A549 (cell line): ENCODE data around the gene MAJIN. TPM values are rescaled to one million over a fixed set of nuclear protein-coding genes. Genes with fewer than 3 reads are reported as not detected.

Experiments
- ATAC-seq, 2 experiments: fragments of 200-7000 bp in 1 of 2; fragments of >200 bp in 1 of 2; cut with Nextera tagmentation in 1 of 2; cut with Tn5 transposase in 1 of 2; 3 replicates each; pipeline versions ENCODE4 v1.8.0 to v1.9.1; 2018 to 2020; ENCODE audit warnings: mild to moderate bottlenecking in 1 of 2, moderate library complexity in 1 of 2
- CTCF ChIA-PET: fragments of 300-600 bp; sonication (Branson Sonifier 250); formaldehyde crosslinking; extraction: SDS; loops from one replicate; lab custom pipeline; 2021; ENCODE audit warnings: antibody characterized with exemption, inconsistent platforms; lab: Yijun Ruan, JAX
- POLR2A ChIA-PET: fragments of 350-600 bp; formaldehyde crosslinking; extraction: SDS; loops from one replicate; lab custom pipeline; 2021; ENCODE audit warnings: antibody characterized with exemption, inconsistent platforms; lab: Yijun Ruan, JAX
- DNase-seq, 2 experiments: peaks; one replicate each; pipeline versions ENCODE4 v3.0.0 to v3.0.0-alpha.2; 2011 to 2016; ENCODE audit warnings: low read depth in 1 of 2, low spot score in 1 of 2
- FAIRE-seq: peaks from 2 replicates; lab custom pipeline; 2011; peaks lifted over from hg19 to GRCh38; lab: Jason Lieb, UNC
- H3K27ac ChIP-seq, 2 experiments: fragments of >200 bp; sonication (Bioruptor Twin); formaldehyde crosslinking; 3 replicates each; pipeline ENCODE4 v1.5.1; 2016 to 2017
- H3K4me1 ChIP-seq: fragments of >200 bp; sonication (Bioruptor Twin); formaldehyde crosslinking; 3 replicates; pipeline ENCODE4 v1.6.1; 2016
- H3K4me2 ChIP-seq: fragments of >200 bp; sonication (Bioruptor Twin); formaldehyde crosslinking; 3 replicates; pipeline ENCODE4 v1.6.1; 2016
- H3K4me3 ChIP-seq: fragments of >200 bp; sonication (Bioruptor Twin); formaldehyde crosslinking; 3 replicates; pipeline ENCODE4 v1.5.1; 2016
- H3K9me3 ChIP-seq: fragments of >200 bp; sonication (Bioruptor Twin); formaldehyde crosslinking; 3 replicates; pipeline ENCODE4 v1.6.1; 2016
- CEBPB ChIP-seq, 2 experiments: fragments of >200 bp in 1 of 2; sonication (Bioruptor Twin) in 1 of 2; formaldehyde crosslinking in 1 of 2; IDR thresholded peaks; 2 replicates each; pipeline ENCODE4 v1.6.1; 2012 to 2016
- EHF ChIP-seq: fragments of 250-450 bp; sonication (Bioruptor Pico); IDR thresholded peaks from 2 replicates; pipeline ENCODE4 v1.5.0; 2020; ENCODE audit warnings: mild to moderate bottlenecking
- HOXB13 ChIP-seq: fragments of 250-450 bp; sonication (Bioruptor Pico); IDR thresholded peaks from 2 replicates; pipeline ENCODE4 v1.5.0; 2020; ENCODE audit warnings: low read depth, mild to moderate bottlenecking, moderate library complexity
- KDM5A ChIP-seq: fragments of 200-600 bp; sonication (generic); IDR thresholded peaks from 2 replicates; pipeline ENCODE4 v1.6.1; 2016; ENCODE audit warnings: antibody characterized with exemption, mild to moderate bottlenecking
- MAFK ChIP-seq: fragments of 450-650 bp; IDR thresholded peaks from 2 replicates; pipeline ENCODE4 v1.6.1; 2014; ENCODE audit not compliant: partially characterized antibody
- MYC ChIP-seq: IDR thresholded peaks from 2 replicates; pipeline ENCODE4 v1.6.1; 2012; ENCODE audit warnings: mild to moderate bottlenecking, inconsistent platforms, low read length, improper control_type of control experiment, borderline replicate concordance
- NPAS2 ChIP-seq: fragments of 250-450 bp; sonication (Bioruptor Pico); IDR thresholded peaks from 2 replicates; pipeline ENCODE4 v1.8.0; 2022; ENCODE audit warnings: mild to moderate bottlenecking, moderate library complexity, borderline replicate concordance
- POLR2AphosphoS2 ChIP-seq: conservative IDR thresholded peaks from 2 replicates; pipeline ENCODE4 v1.6.1; 2012; ENCODE audit warnings: low read length, improper control_type of control experiment, inconsistent platforms
- RAD21 ChIP-seq, 2 experiments: fragments of >200 bp in 1 of 2; sonication (Bioruptor Twin) in 1 of 2; formaldehyde crosslinking in 1 of 2; IDR thresholded peaks in 1 of 2; conservative IDR thresholded peaks in 1 of 2; 2 replicates in 1 of 2; 3 replicates in 1 of 2; pipeline ENCODE4 v1.6.1; 2012 to 2018; ENCODE audit warnings: inconsistent platforms in 1 of 2
- RCOR1 ChIP-seq: fragments of 150-350 bp; IDR thresholded peaks from 2 replicates; pipeline ENCODE4 v1.6.1; 2014; ENCODE audit warnings: antibody characterized with exemption, low read length, low read depth
- RNF2 ChIP-seq: fragments of 200-600 bp; sonication (generic); IDR thresholded peaks from 2 replicates; pipeline ENCODE4 v1.6.1; 2016; ENCODE audit warnings: low read depth, mild to moderate bottlenecking, antibody characterized with exemption, moderate library complexity, borderline replicate concordance
- SMC3 ChIP-seq: fragments of >200 bp; sonication (Bioruptor Twin); formaldehyde crosslinking; IDR thresholded peaks from 3 replicates; pipeline ENCODE4 v1.6.1; 2018; ENCODE audit warnings: inconsistent platforms
- TP53 ChIP-seq: fragments of 250-450 bp; sonication (Bioruptor Pico); IDR thresholded peaks from 2 replicates; pipeline ENCODE4 v1.5.0; 2021; ENCODE audit warnings: mild to moderate bottlenecking, moderate library complexity
- ZFP36 ChIP-seq: fragments of 450-650 bp; IDR thresholded peaks from 2 replicates; pipeline ENCODE4 v1.6.1; 2014; ENCODE audit warnings: borderline replicate concordance; ENCODE audit not compliant: partially characterized antibody
- WGBS: methylation state at CpG from one replicate; pipeline ENCODE4 v1.1.6; 2017; ENCODE audit errors: missing lambda C conversion rate; 5-methylcytosine and 5-hydroxymethylcytosine counted together
- polyA plus RNA-seq, 4 experiments: library from polyadenylated mRNA; depleted of rRNA in 3 of 4; stranded (reverse); fragments of >200 nt; fragmentation: RNase III in 1 of 4; extraction: RNeasy Plus Mini Kit Qiagen cat#74134 plus additional on column Dnase treatment in 1 of 4; gene quantifications; 2 replicates in 3 of 4; 3 replicates in 1 of 4; pipeline ENCODE4 v1.2.3, GENCODE V29; 2011 to 2017
- TF ChIP-seq, protein P1 (sequence below): fragments of >200 bp; sonication (Bioruptor Twin); formaldehyde crosslinking; IDR thresholded peaks from 3 replicates; pipeline ENCODE4 v1.5.1; 2016
- TF ChIP-seq, protein P2 (sequence below): fragments of 200-600 bp; sonication (generic); IDR thresholded peaks from 2 replicates; pipeline ENCODE4 v1.6.1; 2016; ENCODE audit warnings: antibody characterized with exemption, mild to moderate bottlenecking, moderate library complexity
- TF ChIP-seq, protein P3 (sequence below): fragments of >200 bp; sonication (Bioruptor Twin); formaldehyde crosslinking; IDR thresholded peaks from 3 replicates; pipeline ENCODE4 v1.6.1; 2016
- TF ChIP-seq, protein P4 (sequence below): IDR thresholded peaks from 2 replicates; pipeline ENCODE4 v1.6.1; 2012
- TF ChIP-seq, protein P5 (sequence below): fragments of 450-650 bp; IDR thresholded peaks from 2 replicates; pipeline ENCODE4 v1.6.1; 2014; ENCODE audit warnings: antibody characterized with exemption
- TF ChIP-seq, protein P6 (sequence below): fragments of 250-450 bp; sonication (Bioruptor Pico); IDR thresholded peaks from 2 replicates; pipeline ENCODE4 v1.5.0; 2020; ENCODE audit warnings: low read depth, mild to moderate bottlenecking, moderate library complexity

Gene MAJIN
- polyA plus RNA-seq, 2 of the 4 experiments (the other 2 are of a cell fraction) = 0.12 TPM; not detected in 1

DNA sequence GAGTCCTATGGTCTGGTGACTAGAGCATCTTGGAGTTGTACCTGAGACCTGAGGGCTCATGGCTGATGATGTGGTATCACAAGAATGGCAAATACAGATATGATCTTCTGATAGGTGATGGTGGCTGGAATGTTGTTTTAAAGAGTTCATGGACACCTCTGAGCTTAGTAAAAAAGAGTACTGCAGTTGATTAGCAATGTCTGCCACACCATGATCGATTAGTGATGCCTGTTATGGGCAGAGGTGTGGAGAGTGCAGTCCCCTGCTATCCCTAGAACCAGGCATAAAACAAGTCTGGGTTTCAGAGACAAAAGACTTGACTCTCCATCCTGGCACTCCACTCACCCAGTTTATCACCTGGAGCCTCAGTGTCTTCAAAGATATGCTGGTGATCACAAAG lies 26.2 kb upstream of the MAJIN start:
- CTCF ChIA-PET = interaction anchor here (0.7 to 6.4 kb wide), 11 partner anchors 10 to 151 kb away, joined by 3 to 47 read pairs (median 9); partner anchors contain the start of gene ARL2
- ATAC-seq (no peak), DNase-seq (peak in 1 of 2 experiments; percentile 40)
- no peaks in the 10 kb centered on the region for H3K9me3 ChIP-seq
- H3K27ac ChIP-seq = peak overlapping the region in 1 of 2 experiments; percentile 80; a peak in 4 of 6 replicates
- 25% methylated on average over 1 of the region's 1 CpG for WGBS
- H3K4me1 ChIP-seq = peaks cover 29% of the 10 kb centered on the region
- POLR2A ChIA-PET = interaction anchor here (0.6 to 1.2 kb wide), 3 partner anchors 8 to 102 kb away, joined by 3 to 7 read pairs (median 4); no protein-coding TSS in a partner anchor
- no peak for TF ChIP-seq CEBPB (IDR thresholded peaks at IDR 0.05)
- TF ChIP-seq ZFP36 = no peak
- TF ChIP-seq EHF = no peak
- TF ChIP-seq MAFK = no peak
- TF ChIP-seq, protein P1, sequence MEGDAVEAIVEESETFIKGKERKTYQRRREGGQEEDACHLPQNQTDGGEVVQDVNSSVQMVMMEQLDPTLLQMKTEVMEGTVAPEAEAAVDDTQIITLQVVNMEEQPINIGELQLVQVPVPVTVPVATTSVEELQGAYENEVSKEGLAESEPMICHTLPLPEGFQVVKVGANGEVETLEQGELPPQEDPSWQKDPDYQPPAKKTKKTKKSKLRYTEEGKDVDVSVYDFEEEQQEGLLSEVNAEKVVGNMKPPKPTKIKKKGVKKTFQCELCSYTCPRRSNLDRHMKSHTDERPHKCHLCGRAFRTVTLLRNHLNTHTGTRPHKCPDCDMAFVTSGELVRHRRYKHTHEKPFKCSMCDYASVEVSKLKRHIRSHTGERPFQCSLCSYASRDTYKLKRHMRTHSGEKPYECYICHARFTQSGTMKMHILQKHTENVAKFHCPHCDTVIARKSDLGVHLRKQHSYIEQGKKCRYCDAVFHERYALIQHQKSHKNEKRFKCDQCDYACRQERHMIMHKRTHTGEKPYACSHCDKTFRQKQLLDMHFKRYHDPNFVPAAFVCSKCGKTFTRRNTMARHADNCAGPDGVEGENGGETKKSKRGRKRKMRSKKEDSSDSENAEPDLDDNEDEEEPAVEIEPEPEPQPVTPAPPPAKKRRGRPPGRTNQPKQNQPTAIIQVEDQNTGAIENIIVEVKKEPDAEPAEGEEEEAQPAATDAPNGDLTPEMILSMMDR = no peak
- TF ChIP-seq, protein P2, sequence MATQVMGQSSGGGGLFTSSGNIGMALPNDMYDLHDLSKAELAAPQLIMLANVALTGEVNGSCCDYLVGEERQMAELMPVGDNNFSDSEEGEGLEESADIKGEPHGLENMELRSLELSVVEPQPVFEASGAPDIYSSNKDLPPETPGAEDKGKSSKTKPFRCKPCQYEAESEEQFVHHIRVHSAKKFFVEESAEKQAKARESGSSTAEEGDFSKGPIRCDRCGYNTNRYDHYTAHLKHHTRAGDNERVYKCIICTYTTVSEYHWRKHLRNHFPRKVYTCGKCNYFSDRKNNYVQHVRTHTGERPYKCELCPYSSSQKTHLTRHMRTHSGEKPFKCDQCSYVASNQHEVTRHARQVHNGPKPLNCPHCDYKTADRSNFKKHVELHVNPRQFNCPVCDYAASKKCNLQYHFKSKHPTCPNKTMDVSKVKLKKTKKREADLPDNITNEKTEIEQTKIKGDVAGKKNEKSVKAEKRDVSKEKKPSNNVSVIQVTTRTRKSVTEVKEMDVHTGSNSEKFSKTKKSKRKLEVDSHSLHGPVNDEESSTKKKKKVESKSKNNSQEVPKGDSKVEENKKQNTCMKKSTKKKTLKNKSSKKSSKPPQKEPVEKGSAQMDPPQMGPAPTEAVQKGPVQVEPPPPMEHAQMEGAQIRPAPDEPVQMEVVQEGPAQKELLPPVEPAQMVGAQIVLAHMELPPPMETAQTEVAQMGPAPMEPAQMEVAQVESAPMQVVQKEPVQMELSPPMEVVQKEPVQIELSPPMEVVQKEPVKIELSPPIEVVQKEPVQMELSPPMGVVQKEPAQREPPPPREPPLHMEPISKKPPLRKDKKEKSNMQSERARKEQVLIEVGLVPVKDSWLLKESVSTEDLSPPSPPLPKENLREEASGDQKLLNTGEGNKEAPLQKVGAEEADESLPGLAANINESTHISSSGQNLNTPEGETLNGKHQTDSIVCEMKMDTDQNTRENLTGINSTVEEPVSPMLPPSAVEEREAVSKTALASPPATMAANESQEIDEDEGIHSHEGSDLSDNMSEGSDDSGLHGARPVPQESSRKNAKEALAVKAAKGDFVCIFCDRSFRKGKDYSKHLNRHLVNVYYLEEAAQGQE = no peak
- TF ChIP-seq RNF2 = no peak
- no peak for TF ChIP-seq SMC3
- TF ChIP-seq RCOR1 = no peak
- TF ChIP-seq TP53 (CRISPR knock-in tag) = no peak
- TF ChIP-seq POLR2AphosphoS2 = no peak
- TF ChIP-seq, all 56 proteins: peak for 0
- FAIRE-seq = no peak
- peak overlapping the region; percentile 63; the same call in 2 of the 3 replicates for H3K4me2 ChIP-seq
- H3K4me3 ChIP-seq = no peak overlapping the region

DNA sequence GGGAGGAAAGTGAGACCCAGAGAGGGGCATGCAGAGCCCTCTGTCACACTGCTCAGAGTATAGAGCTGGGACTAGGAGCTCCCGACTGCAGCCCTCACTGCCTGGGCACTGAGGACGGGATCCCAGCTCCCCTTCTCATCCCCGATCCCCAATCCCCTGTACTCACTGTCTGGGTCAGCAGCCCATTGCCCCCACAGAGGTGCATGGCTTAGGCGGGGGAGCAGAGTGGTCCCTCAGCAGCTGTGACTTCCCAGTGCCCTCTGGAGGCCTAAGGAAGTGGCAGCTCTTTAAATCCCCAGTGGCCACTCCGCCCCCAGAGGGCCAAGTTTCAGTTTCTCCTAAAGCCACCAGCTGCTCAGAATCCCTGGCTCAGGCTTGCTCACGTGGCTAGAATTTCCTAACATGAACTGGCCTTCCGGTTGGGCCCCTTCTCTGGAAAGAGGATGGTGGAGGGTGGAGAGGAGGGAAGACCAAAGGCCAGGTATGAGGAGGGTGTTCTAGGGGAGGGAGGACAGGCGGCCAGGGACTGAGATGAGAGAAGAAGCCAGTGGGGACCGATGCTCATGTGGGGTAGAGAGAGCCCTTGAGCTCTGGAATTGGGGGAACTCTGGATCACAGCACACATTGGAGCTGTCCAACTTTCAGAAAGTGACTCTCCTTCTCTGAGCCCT lies 24.9 kb upstream of the MAJIN start, which contains the start of gene BATF2:
BATF2 (minus strand) TSS at position 262 of the 671 bp plus-strand sequence; CDS start at position 205, 57 bp downstream.
- H3K4me3 ChIP-seq = no peak within 1 kb of the TSS
- FAIRE-seq = no peak
- peak within 1 kb of the TSS; percentile 63 for H3K4me2 ChIP-seq
- peak; percentile 90 for ATAC-seq
- H3K9me3 ChIP-seq = no peaks in the 10 kb centered on the region
- CTCF ChIA-PET = interaction anchor here (0.6 to 6.4 kb wide), 37 partner anchors 9 to 202 kb away, joined by 3 to 47 read pairs (median 4); partner anchors contain the start of genes ARL2, PPP2R5B and ZNHIT2
- peaks cover 29% of the 10 kb centered on the region for H3K4me1 ChIP-seq
- 44% methylated on average over 8 of the region's 9 CpGs for WGBS
- peak within 1 kb of the TSS; percentile 56 to 73 for H3K27ac ChIP-seq
- DNase-seq = peak; percentile 76 to 89
- POLR2A ChIA-PET = interaction anchor here (0.7 to 1.7 kb wide), 4 partner anchors 10 to 149 kb away, joined by 3 to 10 read pairs (median 4); partner anchors contain the start of gene ARL2
- TF ChIP-seq, protein P3, sequence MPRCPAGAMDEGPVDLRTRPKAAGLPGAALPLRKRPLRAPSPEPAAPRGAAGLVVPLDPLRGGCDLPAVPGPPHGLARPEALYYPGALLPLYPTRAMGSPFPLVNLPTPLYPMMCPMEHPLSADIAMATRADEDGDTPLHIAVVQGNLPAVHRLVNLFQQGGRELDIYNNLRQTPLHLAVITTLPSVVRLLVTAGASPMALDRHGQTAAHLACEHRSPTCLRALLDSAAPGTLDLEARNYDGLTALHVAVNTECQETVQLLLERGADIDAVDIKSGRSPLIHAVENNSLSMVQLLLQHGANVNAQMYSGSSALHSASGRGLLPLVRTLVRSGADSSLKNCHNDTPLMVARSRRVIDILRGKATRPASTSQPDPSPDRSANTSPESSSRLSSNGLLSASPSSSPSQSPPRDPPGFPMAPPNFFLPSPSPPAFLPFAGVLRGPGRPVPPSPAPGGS = no peak
- no peak for TF ChIP-seq MYC
- TF ChIP-seq, protein P4, sequence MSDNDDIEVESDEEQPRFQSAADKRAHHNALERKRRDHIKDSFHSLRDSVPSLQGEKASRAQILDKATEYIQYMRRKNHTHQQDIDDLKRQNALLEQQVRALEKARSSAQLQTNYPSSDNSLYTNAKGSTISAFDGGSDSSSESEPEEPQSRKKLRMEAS = peak; percentile 45; the same call in 1 of the 2 replicates
- no peak for TF ChIP-seq KDM5A
- TF ChIP-seq, protein P5, sequence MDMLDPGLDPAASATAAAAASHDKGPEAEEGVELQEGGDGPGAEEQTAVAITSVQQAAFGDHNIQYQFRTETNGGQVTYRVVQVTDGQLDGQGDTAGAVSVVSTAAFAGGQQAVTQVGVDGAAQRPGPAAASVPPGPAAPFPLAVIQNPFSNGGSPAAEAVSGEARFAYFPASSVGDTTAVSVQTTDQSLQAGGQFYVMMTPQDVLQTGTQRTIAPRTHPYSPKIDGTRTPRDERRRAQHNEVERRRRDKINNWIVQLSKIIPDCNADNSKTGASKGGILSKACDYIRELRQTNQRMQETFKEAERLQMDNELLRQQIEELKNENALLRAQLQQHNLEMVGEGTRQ = peak; percentile 66
- TF ChIP-seq NPAS2 (CRISPR knock-in tag) = no peak
- TF ChIP-seq, protein P1 = peak; percentile 49; the same call in 2 of the 3 replicates
- peak; percentile 59 for TF ChIP-seq SMC3
- peak; percentile 64 to 72 for TF ChIP-seq RAD21 (conservative IDR thresholded peaks at IDR 0.05 in 1 of 2, IDR thresholded peaks at IDR 0.05 in 1 of 2)
- TF ChIP-seq EHF = no peak
- TF ChIP-seq HOXB13 (CRISPR knock-in tag) = no peak
- TF ChIP-seq, protein P6, sequence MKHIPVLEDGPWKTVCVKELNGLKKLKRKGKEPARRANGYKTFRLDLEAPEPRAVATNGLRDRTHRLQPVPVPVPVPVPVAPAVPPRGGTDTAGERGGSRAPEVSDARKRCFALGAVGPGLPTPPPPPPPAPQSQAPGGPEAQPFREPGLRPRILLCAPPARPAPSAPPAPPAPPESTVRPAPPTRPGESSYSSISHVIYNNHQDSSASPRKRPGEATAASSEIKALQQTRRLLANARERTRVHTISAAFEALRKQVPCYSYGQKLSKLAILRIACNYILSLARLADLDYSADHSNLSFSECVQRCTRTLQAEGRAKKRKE (CRISPR knock-in tag) = no peak
